ENCODE data around the gene HBS1L. TPM values are rescaled to one million over a fixed set of nuclear protein-coding genes. Genes with fewer than 3 reads are reported as not detected.

HBS1L gene
- total and polyA plus RNA-seq, 9 of the 15 experiments (the other 6 are each of a cell fraction or from before 2014, with no cell fraction given) = 101 to 199 (median 145) TPM

- TF ChIP-seq ZNF232 (CRISPR knock-in tag; IDR thresholded peaks at IDR 0.05) (no peak), ETV5 (CRISPR knock-in tag; IDR thresholded peaks at IDR 0.05; ENCODE audit: low read depth) (peak; percentile 41), FOXP4 (CRISPR knock-in tag; IDR thresholded peaks at IDR 0.05; ENCODE audit: borderline replicate concordance) (no peak), ZNF780A (CRISPR knock-in tag; IDR thresholded peaks at IDR 0.05) (no peak), ZZZ3 (IDR thresholded peaks at IDR 0.05) (0 out of 2 replicates have a peak, but pooled peaks have one; percentile 73), KLF1 (tag; IDR thresholded peaks at IDR 0.05) (peak; percentile 86), DACH1 (IDR thresholded peaks at IDR 0.05; ENCODE audit: partially characterized antibody) (peak; percentile 6), HMBOX1 (IDR thresholded peaks at IDR 0.05) (0 out of 2 replicates have a peak, but pooled peaks have one; percentile 14), ELK3 (CRISPR knock-in tag; IDR thresholded peaks at IDR 0.05) (no peak), MLLT1 (IDR thresholded peaks at IDR 0.05) (peak in 1 of 2 experiments; percentile 47; a peak in 1 of 4 replicates), ZNF655 (CRISPR knock-in tag; IDR thresholded peaks at IDR 0.05) (no peak), DLX4 (CRISPR knock-in tag; IDR thresholded peaks at IDR 0.05) (no peak), HNRNPLL (IDR thresholded peaks at IDR 0.05; ENCODE audit: low read depth, low read length, poor library complexity, severe bottlenecking) (peak; percentile 43), MTF1 (CRISPR knock-in tag; IDR thresholded peaks at IDR 0.05; ENCODE audit: borderline replicate concordance) (no peak), CBFA2T2 (conservative IDR thresholded peaks at IDR 0.05) (no peak), GABPB1 (CRISPR knock-in tag; IDR thresholded peaks at IDR 0.05) (no peak; the same call in none of the 2 replicates), BMI1 (IDR thresholded peaks at IDR 0.05; ENCODE audit: low read length) (no peak)
Measured at GRCh38 chr6:135054569-135055498, at the start of gene HBS1L (continued).
